Hippocampal formation (tissue), 2 donors: ENCODE results near the gene TRPM5.
A peak's percentile ranks its signal among the peaks of the same experiment; 100 is the strongest.

ENCODE experiments used
- DNase-seq, 2 donors: peaks; one replicate each; lab custom pipeline; 2025; lab: John Stamatoyannopoulos, UW

The TRPM5 gene

GRCh38 chr11:2402890-2403645, 41.2 kb downstream of the TRPM5 start:
- no peak for DNase-seq

- no peak for DNase-seq
These were observed 42.2 kb downstream of the TRPM5 start for GRCh38 chr11:2402106-2402505.

GRCh38 chr11:2401436-2401984, 42.8 kb downstream of the TRPM5 start:
- no peak for DNase-seq

GRCh38 chr11:2400762-2401435, 43.4 kb downstream of the TRPM5 start:
- no peak for DNase-seq

- DNase-seq: peak; percentile 99 to 100
These were observed 44.1 kb downstream of the TRPM5 start, which contains the start of gene TSSC4 for GRCh38 chr11:2400069-2400761. TSSC4 (plus strand) TSS chr11:2400750; CDS start chr11:2402634, 1,884 bp downstream.

GRCh38 chr11:2399488-2400068, 44.7 kb downstream of the TRPM5 start:
- DNase-seq: no peak

- no peak for DNase-seq
These were observed 45.5 kb downstream of the TRPM5 start for GRCh38 chr11:2398664-2399355.

GRCh38 chr11:2397005-2397404, 47.3 kb downstream of the TRPM5 start:
- no peak for DNase-seq

- no peak for DNase-seq
These were observed 47.8 kb downstream of the TRPM5 start for GRCh38 chr11:2396471-2396870.

GRCh38 chr11:2395856-2396255, 48.5 kb downstream of the TRPM5 start:
- DNase-seq: no peak

- DNase-seq: no peak
These were observed 49.0 kb downstream of the TRPM5 start for GRCh38 chr11:2395211-2395730.

GRCh38 chr11:2394818-2395105, 49.6 kb downstream of the TRPM5 start:
- DNase-seq: no peak
